ENCODE results near the gene GNAT2.

DNA sequence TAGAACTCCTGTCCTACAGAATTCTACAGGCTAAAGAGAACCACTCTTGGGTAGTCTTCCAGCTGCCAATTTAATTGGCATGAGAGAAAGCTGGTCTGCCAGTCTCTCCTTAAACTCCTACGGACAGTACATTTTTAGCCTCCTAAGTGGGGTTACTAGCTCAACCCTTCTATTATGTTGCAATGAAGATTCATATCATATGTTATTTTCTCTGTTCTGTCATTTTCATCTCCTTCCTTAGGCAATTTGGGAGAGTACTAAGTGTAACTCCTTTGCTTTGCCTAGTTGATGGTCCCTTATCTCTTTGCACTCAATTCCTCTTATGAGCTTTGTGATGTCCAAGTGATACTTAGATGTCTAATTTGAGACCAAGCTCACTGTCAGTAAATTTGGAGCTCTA lies 14.0 kb downstream of the GNAT2 start:
- TF ChIP-seq POLR2A (IDR thresholded peaks at IDR 0.05; ENCODE audit: low read depth, low read length): no peak
- no peak for TF ChIP-seq POLR2AphosphoS5 (IDR thresholded peaks at IDR 0.05; ENCODE audit: low read depth, low read length)
- no peak for TF ChIP-seq SPI1 (IDR thresholded peaks at IDR 0.05; ENCODE audit: low read depth, low read length)
